DOHH2 (cell line): ENCODE measurements around the gene MIX23.

Experiments used
- EZH2phosphoT487 ChIP-seq: fragments of 200-600 bp; sonication (generic); IDR thresholded peaks from 2 replicates; pipeline ENCODE4 v1.6.1; 2017; ENCODE audit warnings: borderline replicate concordance, mild to moderate bottlenecking, antibody characterized with exemption, low read length, moderate library complexity, mixed read lengths
- TF ChIP-seq, protein P1 (sequence below): fragments of 200-600 bp; sonication (generic); IDR thresholded peaks from one replicate; pipeline ENCODE4 v1.5.1; 2014; ENCODE audit warnings: antibody characterized with exemption, mild to moderate bottlenecking, low read depth, low read length; ENCODE audit not compliant: poor library complexity, severe bottlenecking

GRCh38 chr3:122415104-122415744 lies 32.2 kb upstream of the MIX23 start:
- TF ChIP-seq EZH2phosphoT487: no peak
- TF ChIP-seq, protein P1, sequence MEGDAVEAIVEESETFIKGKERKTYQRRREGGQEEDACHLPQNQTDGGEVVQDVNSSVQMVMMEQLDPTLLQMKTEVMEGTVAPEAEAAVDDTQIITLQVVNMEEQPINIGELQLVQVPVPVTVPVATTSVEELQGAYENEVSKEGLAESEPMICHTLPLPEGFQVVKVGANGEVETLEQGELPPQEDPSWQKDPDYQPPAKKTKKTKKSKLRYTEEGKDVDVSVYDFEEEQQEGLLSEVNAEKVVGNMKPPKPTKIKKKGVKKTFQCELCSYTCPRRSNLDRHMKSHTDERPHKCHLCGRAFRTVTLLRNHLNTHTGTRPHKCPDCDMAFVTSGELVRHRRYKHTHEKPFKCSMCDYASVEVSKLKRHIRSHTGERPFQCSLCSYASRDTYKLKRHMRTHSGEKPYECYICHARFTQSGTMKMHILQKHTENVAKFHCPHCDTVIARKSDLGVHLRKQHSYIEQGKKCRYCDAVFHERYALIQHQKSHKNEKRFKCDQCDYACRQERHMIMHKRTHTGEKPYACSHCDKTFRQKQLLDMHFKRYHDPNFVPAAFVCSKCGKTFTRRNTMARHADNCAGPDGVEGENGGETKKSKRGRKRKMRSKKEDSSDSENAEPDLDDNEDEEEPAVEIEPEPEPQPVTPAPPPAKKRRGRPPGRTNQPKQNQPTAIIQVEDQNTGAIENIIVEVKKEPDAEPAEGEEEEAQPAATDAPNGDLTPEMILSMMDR: no peak
